T-cell (primary cell): Measurements from ENCODE around the gene TMEM163. TPM values are rescaled to one million over a fixed set of nuclear protein-coding genes. Genes with fewer than 3 reads are reported as not detected.

ENCODE experiments used
- ATAC-seq, 4 experiments: fragments of 200-7000 bp in 3 of 4; fragments of 150-1000 bp in 1 of 4; cut with Tn5 transposase; replicated peaks in 1 of 4; 1 replicate in 3 of 4; 2 replicates in 1 of 4; pipeline ENCODE4 v1.10.0; 2021; ENCODE audit warnings: moderate library complexity in 3 of 4, mild to moderate bottlenecking in 2 of 4, moderate number of reproducible peaks in 1 of 4
- CTCF ChIA-PET, 2 donors: fragments of 300-600 bp; sonication (Branson Sonifier 250); formaldehyde crosslinking; loops; one replicate each; lab custom pipeline; 2022; ENCODE audit warnings: antibody characterized with exemption in 2 of 2; lab: Charles Lee
- POLR2A ChIA-PET, 2 donors: fragments of 300-600 bp; sonication (Branson Sonifier 250); formaldehyde crosslinking; loops; one replicate each; lab custom pipeline; 2022; ENCODE audit warnings: antibody characterized with exemption in 2 of 2; lab: Charles Lee
- DNase-seq, 35 experiments: peaks; one replicate each; pipeline versions ENCODE4 v3.0.0 to v3.0.0-alpha.2; 2013 to 2023
- H3K27ac ChIP-seq: one replicate; pipeline ENCODE4 v1.5.1; 2013; ENCODE audit warnings: low read length
- H3K27me3 ChIP-seq, 2 experiments: replicated peaks in 1 of 2; 1 replicate in 1 of 2; 2 replicates in 1 of 2; pipeline versions ENCODE4 v1.6.1 to v1.7.0; 2013; ENCODE audit warnings: low read length in 1 of 2, mixed read lengths in 1 of 2; ENCODE audit not compliant: control insufficient read depth in 2 of 2, insufficient read depth in 2 of 2; ENCODE audit errors: extremely low read depth in 1 of 2
- H3K36me3 ChIP-seq, 2 donors: 1 replicate in 1 of 2; 2 replicates in 1 of 2; pipeline versions ENCODE4 v1.6.1 to v1.7.0; 2013; ENCODE audit warnings: low read length in 1 of 2; ENCODE audit not compliant: control insufficient read depth in 2 of 2, insufficient read depth in 1 of 2; ENCODE audit errors: extremely low read depth in 1 of 2
- H3K4me1 ChIP-seq, 2 experiments: 1 replicate in 1 of 2; 2 replicates in 1 of 2; pipeline versions ENCODE4 v1.6.1 to v1.7.0; 2013; ENCODE audit warnings: low read length in 2 of 2, mixed read lengths in 1 of 2; ENCODE audit not compliant: insufficient read depth in 2 of 2, control insufficient read depth in 1 of 2; ENCODE audit errors: extremely low read depth in 1 of 2
- H3K4me3 ChIP-seq, 2 donors: 1 replicate in 1 of 2; 2 replicates in 1 of 2; pipeline versions ENCODE4 v1.5.1 to v1.7.0; 2013; ENCODE audit warnings: mild to moderate bottlenecking in 2 of 2, low read length in 1 of 2, moderate library complexity in 1 of 2; ENCODE audit not compliant: control insufficient read depth in 1 of 2; ENCODE audit errors: extremely low read depth in 1 of 2
- H3K9me3 ChIP-seq: 2 replicates; pipeline ENCODE4 v1.7.0; 2013
- H3K27ac Mint-ChIP-seq, 2 donors: one replicate each; pipeline ENCODE4 v1.8.0; 2020 to 2021; ENCODE audit warnings: mild to moderate bottlenecking in 2 of 2, mixed read lengths in 2 of 2
- H3K27me3 Mint-ChIP-seq, 2 donors: one replicate each; pipeline ENCODE4 v1.8.0; 2021 to 2022; ENCODE audit warnings: mixed read lengths in 2 of 2
- H3K36me3 Mint-ChIP-seq: one replicate; pipeline ENCODE4 v1.8.0; 2021; ENCODE audit warnings: mixed read lengths
- H3K4me1 Mint-ChIP-seq, 3 donors: one replicate each; pipeline ENCODE4 v1.8.0; 2020 to 2022; ENCODE audit warnings: mixed read lengths in 3 of 3, mild to moderate bottlenecking in 1 of 3
- H3K4me3 Mint-ChIP-seq, 3 donors: one replicate each; pipeline ENCODE4 v1.8.0; 2020 to 2022; ENCODE audit warnings: mild to moderate bottlenecking in 3 of 3, mixed read lengths in 3 of 3, moderate library complexity in 3 of 3
- H3K9me3 Mint-ChIP-seq, 3 donors: one replicate each; pipeline ENCODE4 v1.8.0; 2020 to 2022; ENCODE audit warnings: mixed read lengths in 3 of 3
- WGBS: methylation state at CpG from one replicate; pipeline ENCODE4 v1.1.5; 2013; ENCODE audit warnings: missing lambda C conversion rate; ENCODE audit not compliant: insufficient coverage; 5-methylcytosine and 5-hydroxymethylcytosine counted together
- total RNA-seq, 35 experiments: library from RNA in 6 of 35; stranded (reverse) in 6 of 35; fragments of 120-200 nt in 1 of 35; gene quantifications; one replicate each; pipeline versions ENCODE4 v1.2.1 to v1.2.4 and lab custom pipeline; 2013 to 2026

Gene TMEM163
- total RNA-seq, 5 donors from 2014 or later (not counting 1 experiment from before 2014, with no cell fraction given) = 0.18 to 0.73 (median 0.35) TPM

GRCh38 chr2:134676960-134677359, 41.8 kb downstream of the TMEM163 start:
- no peak overlapping the region for H3K4me3 ChIP-seq
- no peaks in the 10 kb centered on the region for H3K36me3 ChIP-seq
- no peak overlapping the region for H3K27ac ChIP-seq
- Mint-ChIP-seq H3K36me3 (no peaks in the 10 kb centered on the region), H3K27me3 (no peaks in the 10 kb centered on the region), H3K9me3 (peaks cover 0 to 4% (median 0%) of the 10 kb centered on the region in 3 donors), H3K4me3 (peak overlapping the region in 2 of 3 donors; percentile 14 to 76), H3K27ac (peak overlapping the region; percentile 36 to 62), H3K4me1 (peaks cover 67 to 78% (median 78%) of the 10 kb centered on the region in 3 donors)
- H3K27me3 ChIP-seq = peaks cover 0 to 4% of the 10 kb centered on the region in 2 experiments
- ChIA-PET CTCF (interaction anchor here in 1 of 2 donors (0.7 kb wide), 1 partner anchor 49 kb away, joined by 3 read pairs; no protein-coding TSS in a partner anchor), POLR2A (no interaction called here)
- ATAC-seq (peak in 3 of 4 experiments; percentile 58 to 70 (median 67)), DNase-seq (peak in 6 of 35 experiments; percentile 10 to 47 (median 22))
- H3K9me3 ChIP-seq = no peaks in the 10 kb centered on the region
- H3K4me1 ChIP-seq = peaks cover 24 to 53% of the 10 kb centered on the region in 2 experiments
- 5% methylated on average over 8 of the region's 12 CpGs for WGBS

GRCh38 chr2:134675314-134675713, 43.5 kb downstream of the TMEM163 start:
- no peaks in the 10 kb centered on the region for H3K27me3 Mint-ChIP-seq
- H3K27me3 ChIP-seq = no peaks in the 10 kb centered on the region
- H3K4me3 ChIP-seq = no peak overlapping the region
- no peak for ATAC-seq
- H3K4me1 Mint-ChIP-seq = peaks cover 66 to 78% (median 78%) of the 10 kb centered on the region in 3 donors
- H3K4me1 ChIP-seq = peaks cover 36 to 57% of the 10 kb centered on the region in 2 experiments
- H3K27ac Mint-ChIP-seq = no peak overlapping the region
- no peaks in the 10 kb centered on the region for H3K36me3 Mint-ChIP-seq
- peaks cover 0 to 4% (median 0%) of the 10 kb centered on the region in 3 donors for H3K9me3 Mint-ChIP-seq
- no peaks in the 10 kb centered on the region for H3K36me3 ChIP-seq
- POLR2A ChIA-PET = interaction anchor here in 1 of 2 donors (0.6 kb wide), 1 partner anchor 9 kb away, joined by 6 read pairs; no protein-coding TSS in a partner anchor
- CTCF ChIA-PET = no interaction called here
- no peak overlapping the region for H3K4me3 Mint-ChIP-seq
- WGBS = no CpG with 5 or more reads among the region's 3 CpGs
- no peak overlapping the region for H3K27ac ChIP-seq
- DNase-seq = no peak
- H3K9me3 ChIP-seq = no peaks in the 10 kb centered on the region

GRCh38 chr2:134674687-134675086, 44.1 kb downstream of the TMEM163 start:
- no peak overlapping the region for H3K4me3 Mint-ChIP-seq
- 82% methylated on average over 3 of the region's 4 CpGs for WGBS
- no peak overlapping the region for H3K4me3 ChIP-seq
- ChIA-PET POLR2A (interaction anchor here in 1 of 2 donors (0.6 kb wide), 1 partner anchor 8 kb away, joined by 6 read pairs; no protein-coding TSS in a partner anchor), CTCF (no interaction called here)
- ATAC-seq = no peak
- H3K9me3 ChIP-seq = no peaks in the 10 kb centered on the region
- H3K27ac Mint-ChIP-seq = no peak overlapping the region
- no peaks in the 10 kb centered on the region for H3K27me3 Mint-ChIP-seq
- no peaks in the 10 kb centered on the region for H3K36me3 Mint-ChIP-seq
- no peaks in the 10 kb centered on the region for H3K36me3 ChIP-seq
- no peaks in the 10 kb centered on the region for H3K27me3 ChIP-seq
- no peak overlapping the region for H3K27ac ChIP-seq
- peaks cover 68 to 80% (median 79%) of the 10 kb centered on the region in 3 donors for H3K4me1 Mint-ChIP-seq
- H3K9me3 Mint-ChIP-seq = peaks cover 0 to 4% (median 0%) of the 10 kb centered on the region in 3 donors
- peaks cover 36 to 57% of the 10 kb centered on the region in 2 experiments for H3K4me1 ChIP-seq
- no peak for DNase-seq

- Histone ChIP-seq H3K9me3 (no peaks in the 10 kb centered on the region), H3K4me1 (peaks cover 47 to 61% of the 10 kb centered on the region in 2 experiments), H3K36me3 (no peaks in the 10 kb centered on the region), H3K27ac (peak overlapping the region; percentile 75), H3K4me3 (no peak overlapping the region), H3K27me3 (no peaks in the 10 kb centered on the region)
- POLR2A ChIA-PET = interaction anchor here in 1 of 2 donors (1.2 kb wide), 2 partner anchors 8 to 29 kb away, joined by 3 to 8 read pairs; no protein-coding TSS in a partner anchor
- H3K9me3 Mint-ChIP-seq = peaks cover 0 to 4% (median 0%) of the 10 kb centered on the region in 3 donors
- peak overlapping the region; percentile 38 to 78 (median 43) for H3K4me3 Mint-ChIP-seq
- no peaks in the 10 kb centered on the region for H3K36me3 Mint-ChIP-seq
- ATAC-seq (no peak), DNase-seq (peak in 4 of 35 experiments; percentile 15 to 42 (median 33))
- H3K27ac Mint-ChIP-seq = peak overlapping the region; percentile 89 to 91
- CTCF ChIA-PET = interaction anchor here in 1 of 2 donors (0.6 kb wide), 1 partner anchor 22 kb away, joined by 4 read pairs; no protein-coding TSS in a partner anchor
- H3K4me1 Mint-ChIP-seq = peaks cover 68 to 81% (median 80%) of the 10 kb centered on the region in 3 donors
- H3K27me3 Mint-ChIP-seq = no peaks in the 10 kb centered on the region
- 20% methylated on average over 1 of the region's 1 CpG for WGBS
These were observed 47.3 kb downstream of the TMEM163 start for GRCh38 chr2:134671513-134671912.

GRCh38 chr2:134670955-134671354, 47.8 kb downstream of the TMEM163 start:
- H3K27ac Mint-ChIP-seq = peak overlapping the region; percentile 89 to 91
- 39% methylated on average over 4 of the region's 4 CpGs for WGBS
- Histone ChIP-seq H3K27ac (peak overlapping the region; percentile 75), H3K27me3 (no peaks in the 10 kb centered on the region), H3K4me3 (peak overlapping the region in 1 of 2 donors; percentile 4), H3K36me3 (no peaks in the 10 kb centered on the region), H3K9me3 (no peaks in the 10 kb centered on the region), H3K4me1 (peaks cover 45 to 65% of the 10 kb centered on the region in 2 experiments)
- CTCF ChIA-PET = interaction anchor here (0.6 to 1.4 kb wide), 7 partner anchors 8 to 493 kb away, joined by 3 to 10 read pairs (median 4); no protein-coding TSS in a partner anchor
- ATAC-seq (no peak), DNase-seq (peak in 2 of 35 experiments; percentile 16 to 30)
- H3K27me3 Mint-ChIP-seq = no peaks in the 10 kb centered on the region
- no peaks in the 10 kb centered on the region for H3K36me3 Mint-ChIP-seq
- H3K4me1 Mint-ChIP-seq = peaks cover 72 to 82% (median 80%) of the 10 kb centered on the region in 3 donors
- H3K9me3 Mint-ChIP-seq = peaks cover 0 to 4% (median 0%) of the 10 kb centered on the region in 3 donors
- POLR2A ChIA-PET = interaction anchor here (0.6 to 1.6 kb wide), 7 partner anchors 9 to 1458 kb away, joined by 3 to 8 read pairs (median 4); no protein-coding TSS in a partner anchor
- peak overlapping the region; percentile 14 to 78 (median 58) for H3K4me3 Mint-ChIP-seq
